HCT116 (cell line): Measurements from ENCODE around the gene ACADVL.

ENCODE experiments used
- CTCF ChIP-seq, 3 experiments: fragments of 200-600 bp in 1 of 3; sonication (generic) in 1 of 3; IDR thresholded peaks in 2 of 3; conservative IDR thresholded peaks in 1 of 3; 2 replicates each; pipeline ENCODE4 v1.5.1; 2012 to 2017; ENCODE audit warnings: low read depth in 2 of 3, low read length in 2 of 3, antibody characterized with exemption in 1 of 3, borderline replicate concordance in 1 of 3, control low read depth in 1 of 3, mild to moderate bottlenecking in 1 of 3, mixed read lengths in 1 of 3, mixed run types in 1 of 3, moderate library complexity in 1 of 3; ENCODE audit not compliant: insufficient read depth in 1 of 3
- ELF1 ChIP-seq: IDR thresholded peaks from 2 replicates; pipeline ENCODE4 v1.6.1; 2012; ENCODE audit warnings: low read depth, borderline replicate concordance
- POLR2A ChIP-seq: IDR thresholded peaks from 2 replicates; pipeline ENCODE4 v1.7.0; 2011; ENCODE audit warnings: borderline replicate concordance; ENCODE audit not compliant: insufficient read depth, insufficient read length; ENCODE audit errors: extremely low read depth
- RAD21 ChIP-seq: IDR thresholded peaks from 2 replicates; pipeline ENCODE4 v1.6.1; 2012; ENCODE audit warnings: low read depth, mild to moderate bottlenecking
- SIN3A ChIP-seq: IDR thresholded peaks from 2 replicates; pipeline ENCODE4 v1.6.1; 2012; ENCODE audit warnings: low read depth
- SRF ChIP-seq: IDR thresholded peaks from 2 replicates; pipeline ENCODE4 v1.6.1; 2012; ENCODE audit warnings: low read depth
- TF ChIP-seq, protein P1 (sequence below): IDR thresholded peaks from 2 replicates; pipeline ENCODE4 v1.6.1; 2012; ENCODE audit warnings: low read depth
- TF ChIP-seq, protein P2 (sequence below): IDR thresholded peaks from 2 replicates; pipeline ENCODE4 v1.6.1; 2012

DNA sequence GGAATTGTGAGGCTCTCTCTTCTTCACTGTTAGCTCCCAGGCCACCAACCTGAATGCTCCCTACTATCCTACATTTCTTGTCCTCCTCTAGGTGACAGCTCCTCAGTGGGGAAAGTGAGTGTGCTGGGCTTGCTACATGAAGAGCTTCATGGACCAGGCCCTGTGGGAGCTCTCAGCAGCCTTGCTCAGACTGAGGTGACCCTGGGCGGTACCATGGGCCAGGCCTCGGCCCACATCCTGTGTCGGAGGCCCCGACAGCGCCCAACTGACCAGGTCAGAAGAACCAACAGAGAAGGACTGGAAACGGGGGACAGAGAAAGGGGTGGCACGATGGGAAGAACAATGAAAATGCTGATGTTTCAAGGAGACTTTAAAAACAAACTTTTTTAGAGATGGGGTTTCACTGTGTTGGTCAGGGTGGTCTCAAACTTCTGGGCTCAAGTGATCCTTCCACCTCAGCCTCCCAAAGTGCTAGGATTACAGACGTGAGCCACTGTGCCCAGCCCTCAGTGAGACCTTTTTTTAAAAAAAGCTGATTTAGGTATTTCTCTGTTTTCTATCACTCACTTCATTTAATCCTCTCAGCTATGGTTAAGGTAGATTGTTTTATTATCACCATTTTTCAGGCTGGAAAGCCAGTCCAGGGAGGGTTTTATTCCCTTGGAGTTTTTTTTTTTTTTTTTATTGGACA, 37.2 kb downstream of the ACADVL start:
- no peak for TF ChIP-seq CTCF (IDR thresholded peaks at IDR 0.05 in 2 of 3, conservative IDR thresholded peaks at IDR 0.05 in 1 of 3; ENCODE audit: borderline replicate concordance in 1 of 3, insufficient read depth in 1 of 3, low read depth in 2 of 3, low read length in 2 of 3)
- no peak for TF ChIP-seq SIN3A
- TF ChIP-seq RAD21, result no peak
- TF ChIP-seq, protein P1, sequence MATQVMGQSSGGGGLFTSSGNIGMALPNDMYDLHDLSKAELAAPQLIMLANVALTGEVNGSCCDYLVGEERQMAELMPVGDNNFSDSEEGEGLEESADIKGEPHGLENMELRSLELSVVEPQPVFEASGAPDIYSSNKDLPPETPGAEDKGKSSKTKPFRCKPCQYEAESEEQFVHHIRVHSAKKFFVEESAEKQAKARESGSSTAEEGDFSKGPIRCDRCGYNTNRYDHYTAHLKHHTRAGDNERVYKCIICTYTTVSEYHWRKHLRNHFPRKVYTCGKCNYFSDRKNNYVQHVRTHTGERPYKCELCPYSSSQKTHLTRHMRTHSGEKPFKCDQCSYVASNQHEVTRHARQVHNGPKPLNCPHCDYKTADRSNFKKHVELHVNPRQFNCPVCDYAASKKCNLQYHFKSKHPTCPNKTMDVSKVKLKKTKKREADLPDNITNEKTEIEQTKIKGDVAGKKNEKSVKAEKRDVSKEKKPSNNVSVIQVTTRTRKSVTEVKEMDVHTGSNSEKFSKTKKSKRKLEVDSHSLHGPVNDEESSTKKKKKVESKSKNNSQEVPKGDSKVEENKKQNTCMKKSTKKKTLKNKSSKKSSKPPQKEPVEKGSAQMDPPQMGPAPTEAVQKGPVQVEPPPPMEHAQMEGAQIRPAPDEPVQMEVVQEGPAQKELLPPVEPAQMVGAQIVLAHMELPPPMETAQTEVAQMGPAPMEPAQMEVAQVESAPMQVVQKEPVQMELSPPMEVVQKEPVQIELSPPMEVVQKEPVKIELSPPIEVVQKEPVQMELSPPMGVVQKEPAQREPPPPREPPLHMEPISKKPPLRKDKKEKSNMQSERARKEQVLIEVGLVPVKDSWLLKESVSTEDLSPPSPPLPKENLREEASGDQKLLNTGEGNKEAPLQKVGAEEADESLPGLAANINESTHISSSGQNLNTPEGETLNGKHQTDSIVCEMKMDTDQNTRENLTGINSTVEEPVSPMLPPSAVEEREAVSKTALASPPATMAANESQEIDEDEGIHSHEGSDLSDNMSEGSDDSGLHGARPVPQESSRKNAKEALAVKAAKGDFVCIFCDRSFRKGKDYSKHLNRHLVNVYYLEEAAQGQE, result no peak
- TF ChIP-seq, protein P2, sequence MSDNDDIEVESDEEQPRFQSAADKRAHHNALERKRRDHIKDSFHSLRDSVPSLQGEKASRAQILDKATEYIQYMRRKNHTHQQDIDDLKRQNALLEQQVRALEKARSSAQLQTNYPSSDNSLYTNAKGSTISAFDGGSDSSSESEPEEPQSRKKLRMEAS, result no peak
- TF ChIP-seq POLR2A, result no peak
- no peak for TF ChIP-seq ELF1
- no peak for TF ChIP-seq SRF
